Mesenchymal stem cell (in vitro differentiated cells and primary cell): ENCODE data around the gene COX6B2.

ENCODE experiments used
- DNase-seq: peaks from one replicate; pipeline ENCODE4 v3.0.0-alpha.2; 2013
- H2AFZ ChIP-seq: one replicate; pipeline ENCODE4 v1.6.1; 2013; ENCODE audit warnings: low read depth, mild to moderate bottlenecking, control low read depth, inconsistent platforms, low read length, moderate library complexity
- H2AK5ac ChIP-seq: 2 replicates; pipeline ENCODE4 v1.6.1; 2013; ENCODE audit warnings: low read length, moderate library complexity, mild to moderate bottlenecking, inconsistent platforms; ENCODE audit not compliant: severe bottlenecking
- H2BK120ac ChIP-seq: one replicate; pipeline ENCODE4 v1.6.1; 2013; ENCODE audit warnings: low read depth, mild to moderate bottlenecking, inconsistent platforms, low read length, moderate library complexity
- H2BK12ac ChIP-seq, 2 experiments: one replicate each; pipeline ENCODE4 v1.6.1; 2013; ENCODE audit warnings: inconsistent platforms in 2 of 2, low read length in 2 of 2, mild to moderate bottlenecking in 2 of 2, moderate library complexity in 2 of 2, control low read depth in 1 of 2
- H2BK15ac ChIP-seq: one replicate; pipeline ENCODE4 v1.6.1; 2013; ENCODE audit warnings: mild to moderate bottlenecking, low read depth, inconsistent platforms; ENCODE audit not compliant: poor library complexity, severe bottlenecking
- H2BK5ac ChIP-seq: 2 replicates; pipeline ENCODE4 v1.6.1; 2013; ENCODE audit warnings: low read depth, mild to moderate bottlenecking, low read length, control low read depth, inconsistent platforms; ENCODE audit not compliant: poor library complexity, severe bottlenecking
- H3K14ac ChIP-seq, 2 experiments: one replicate each; pipeline ENCODE4 v1.6.1; 2013; ENCODE audit warnings: inconsistent platforms in 2 of 2, low read length in 2 of 2, control low read depth in 1 of 2, mild to moderate bottlenecking in 1 of 2, moderate library complexity in 1 of 2
- H3K18ac ChIP-seq, 2 experiments: one replicate each; pipeline ENCODE4 v1.6.1; 2013; ENCODE audit warnings: inconsistent platforms in 2 of 2, low read length in 2 of 2, control low read depth in 1 of 2, low read depth in 1 of 2, mild to moderate bottlenecking in 1 of 2
- H3K23ac ChIP-seq, 2 experiments: one replicate each; pipeline ENCODE4 v1.6.1; 2013; ENCODE audit warnings: inconsistent platforms in 2 of 2, low read length in 2 of 2, mild to moderate bottlenecking in 2 of 2, moderate library complexity in 2 of 2, control low read depth in 1 of 2
- H3K27ac ChIP-seq: 2 replicates; pipeline ENCODE4 v1.5.1; 2013; ENCODE audit warnings: mild to moderate bottlenecking, moderate library complexity, low read length, control low read depth, inconsistent platforms; ENCODE audit not compliant: poor library complexity, severe bottlenecking
- H3K27me3 ChIP-seq, 2 experiments: 2 replicates each; pipeline versions ENCODE4 v1.6.1 to v1.7.0; 2013; ENCODE audit warnings: low read length in 2 of 2, mild to moderate bottlenecking in 2 of 2, moderate library complexity in 2 of 2, control low read depth in 1 of 2, inconsistent platforms in 1 of 2; ENCODE audit not compliant: control insufficient read depth in 1 of 2, insufficient read depth in 1 of 2
- H3K36me3 ChIP-seq, 2 experiments: 2 replicates each; pipeline versions ENCODE4 v1.6.1 to v1.7.0; 2013; ENCODE audit warnings: low read length in 2 of 2, control low read depth in 1 of 2, inconsistent platforms in 1 of 2, low read depth in 1 of 2, mild to moderate bottlenecking in 1 of 2; ENCODE audit not compliant: insufficient read depth in 2 of 2, control insufficient read depth in 1 of 2
- H3K4ac ChIP-seq, 2 experiments: one replicate each; pipeline ENCODE4 v1.6.1; 2013; ENCODE audit warnings: inconsistent platforms in 2 of 2, low read length in 2 of 2, mild to moderate bottlenecking in 2 of 2, moderate library complexity in 2 of 2, control low read depth in 1 of 2, low read depth in 1 of 2
- H3K4me1 ChIP-seq: 2 replicates; pipeline ENCODE4 v1.6.1; 2013; ENCODE audit warnings: low read depth, low read length, control low read depth; ENCODE audit not compliant: control insufficient read depth, insufficient read depth
- H3K4me2 ChIP-seq: 2 replicates; pipeline ENCODE4 v1.6.1; 2013; ENCODE audit warnings: low read length, mild to moderate bottlenecking, inconsistent platforms; ENCODE audit not compliant: poor library complexity, severe bottlenecking
- H3K4me3 ChIP-seq, 2 experiments: 2 replicates each; pipeline versions ENCODE4 v1.5.1 to v1.7.0; 2013; ENCODE audit warnings: low read length in 2 of 2, mild to moderate bottlenecking in 2 of 2, control low read depth in 1 of 2, low read depth in 1 of 2; ENCODE audit not compliant: insufficient read depth in 1 of 2
- H3K79me1 ChIP-seq: replicated peaks from 2 replicates; pipeline ENCODE4 v1.6.1; 2013; ENCODE audit warnings: mild to moderate bottlenecking, control low read depth, low read length, inconsistent platforms; ENCODE audit not compliant: poor library complexity, severe bottlenecking
- H3K9ac ChIP-seq: 2 replicates; pipeline ENCODE4 v1.7.0; 2013; ENCODE audit warnings: mild to moderate bottlenecking, low read length, moderate library complexity
- H3K9me3 ChIP-seq: 2 replicates; pipeline ENCODE4 v1.7.0; 2013; ENCODE audit warnings: mild to moderate bottlenecking, low read length; ENCODE audit not compliant: control insufficient read depth
- H4K8ac ChIP-seq: one replicate; pipeline ENCODE4 v1.6.1; 2013; ENCODE audit warnings: inconsistent platforms, mild to moderate bottlenecking, low read length, moderate library complexity
- H4K91ac ChIP-seq: one replicate; pipeline ENCODE4 v1.6.1; 2013; ENCODE audit warnings: mild to moderate bottlenecking, low read length, inconsistent platforms
- WGBS: methylation state at CpG from one replicate; pipeline ENCODE4 v1.1.7; 2013; ENCODE audit warnings: mixed read lengths; 5-methylcytosine and 5-hydroxymethylcytosine counted together

COX6B2 gene

DNA sequence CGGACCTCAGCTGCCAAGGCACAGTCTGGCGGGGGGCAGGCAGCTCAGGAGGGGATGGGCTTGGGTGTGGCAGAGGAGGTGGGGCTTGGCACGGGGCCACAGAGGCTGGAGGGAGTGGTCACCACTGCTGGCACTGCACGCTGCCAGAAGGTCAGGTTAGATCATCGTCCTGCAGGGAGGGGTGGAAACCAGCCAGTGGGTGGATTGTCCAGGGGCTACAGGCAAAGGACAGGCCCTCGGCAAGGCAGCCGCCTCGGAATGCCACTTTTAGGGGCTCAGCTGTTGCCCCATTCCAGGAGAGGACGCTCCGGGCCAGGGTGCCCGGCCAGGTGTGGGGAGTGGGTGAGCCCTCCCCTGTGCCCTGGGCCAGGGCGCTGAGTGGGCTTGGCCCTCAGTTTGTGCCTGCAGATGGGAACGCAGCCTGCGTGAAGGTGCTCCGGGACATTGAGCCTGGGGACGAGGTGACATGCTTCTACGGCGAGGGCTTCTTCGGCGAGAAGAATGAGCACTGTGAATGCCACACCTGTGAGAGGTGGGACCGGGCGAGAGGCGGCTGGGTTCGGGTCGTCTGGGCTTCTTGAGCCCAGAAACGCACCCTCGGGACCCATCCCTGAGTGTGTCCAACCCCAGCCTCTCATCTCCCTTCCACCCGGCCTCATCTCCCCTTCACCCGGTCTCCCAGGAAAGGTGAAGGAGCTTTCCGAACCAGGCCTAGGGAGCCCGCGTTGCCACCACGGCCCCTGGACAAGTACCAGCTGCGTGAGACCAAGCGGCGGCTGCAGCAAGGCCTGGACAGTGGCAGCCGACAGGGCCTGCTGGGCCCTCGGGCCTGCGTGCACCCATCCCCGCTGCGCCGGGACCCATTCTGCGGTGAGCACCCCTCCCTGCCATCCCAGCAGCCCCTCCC lies 8.4 kb downstream of the COX6B2 start:
- H3K4me1 ChIP-seq, result peaks cover 39% of the 10 kb centered on the region
- no peak overlapping the region for H2BK120ac ChIP-seq
- no peak overlapping the region for H3K18ac ChIP-seq
- H3K27me3 ChIP-seq, result peaks cover 0 to 9% of the 10 kb centered on the region in 2 experiments
- H2BK5ac ChIP-seq, result no peak overlapping the region
- no peak overlapping the region for H3K4ac ChIP-seq
- H3K4me2 ChIP-seq, result no peak overlapping the region
- no peak overlapping the region for H3K23ac ChIP-seq
- WGBS, result 94% methylated on average over 43 of the region's 43 CpGs
- no peaks in the 10 kb centered on the region for H3K9me3 ChIP-seq
- DNase-seq, result no peak
- no peak overlapping the region for H2BK12ac ChIP-seq
- no peak overlapping the region for H2BK15ac ChIP-seq
- H4K91ac ChIP-seq, result peak overlapping the region; percentile 40
- peaks cover 16 to 66% of the 10 kb centered on the region in 2 experiments for H3K36me3 ChIP-seq
- peak overlapping the region in 1 of 2 experiments; percentile 51 for H3K4me3 ChIP-seq
- H2AK5ac ChIP-seq, result no peak overlapping the region
- peak overlapping the region; percentile 38 for H3K9ac ChIP-seq
- H2AFZ ChIP-seq, result no peak overlapping the region
- peak overlapping the region; percentile 15 for H4K8ac ChIP-seq
- peaks cover 7% of the 10 kb centered on the region for H3K79me1 ChIP-seq
- no peak overlapping the region for H3K14ac ChIP-seq
- H3K27ac ChIP-seq, result no peak overlapping the region

GRCh38 chr19:55345101-55345817 lies 9.3 kb downstream of the COX6B2 start:
- 91% methylated on average over 22 of the region's 22 CpGs for WGBS
- H3K36me3 ChIP-seq, result peaks cover 16 to 66% of the 10 kb centered on the region in 2 experiments

GRCh38 chr19:55344444-55344843 lies 10.1 kb downstream of the COX6B2 start:
- Histone ChIP-seq H3K4me1 (peaks cover 48% of the 10 kb centered on the region), H4K8ac (peak overlapping the region; percentile 35), H3K9me3 (no peaks in the 10 kb centered on the region), H4K91ac (no peak overlapping the region), H3K4ac (no peak overlapping the region), H2BK12ac (no peak overlapping the region), H3K23ac (no peak overlapping the region), H2AK5ac (no peak overlapping the region), H2BK5ac (no peak overlapping the region), H3K14ac (no peak overlapping the region), H2AFZ (no peak overlapping the region), H2BK120ac (no peak overlapping the region), H2BK15ac (no peak overlapping the region), H3K4me3 (no peak overlapping the region), H3K27ac (no peak overlapping the region), H3K79me1 (peaks cover 14% of the 10 kb centered on the region), H3K9ac (no peak overlapping the region), H3K27me3 (no peaks in the 10 kb centered on the region), H3K4me2 (no peak overlapping the region), H3K36me3 (peaks cover 16 to 66% of the 10 kb centered on the region in 2 experiments), H3K18ac (no peak overlapping the region)
- WGBS, result 92% methylated on average over 9 of the region's 9 CpGs
- DNase-seq, result no peak

More at GRCh38 chr19:55345101-55345817, 9.3 kb downstream of the COX6B2 start:
- no peak for DNase-seq
- H3K4me3 ChIP-seq, result no peak overlapping the region
- H3K4me1 ChIP-seq, result peaks cover 46% of the 10 kb centered on the region
- no peak overlapping the region for H2AK5ac ChIP-seq
- H2AFZ ChIP-seq, result no peak overlapping the region
- H4K91ac ChIP-seq, result peak overlapping the region; percentile 40
- peaks cover 12% of the 10 kb centered on the region for H3K79me1 ChIP-seq
- no peak overlapping the region for H2BK5ac ChIP-seq
- H3K4me2 ChIP-seq, result no peak overlapping the region
- H3K4ac ChIP-seq, result no peak overlapping the region
- H4K8ac ChIP-seq, result peak overlapping the region; percentile 15
- H2BK15ac ChIP-seq, result no peak overlapping the region
- H3K9me3 ChIP-seq, result no peaks in the 10 kb centered on the region
- peaks cover 0 to 2% of the 10 kb centered on the region in 2 experiments for H3K27me3 ChIP-seq
- no peak overlapping the region for H2BK120ac ChIP-seq
- no peak overlapping the region for H3K27ac ChIP-seq
- H3K23ac ChIP-seq, result no peak overlapping the region
- H3K9ac ChIP-seq, result peak overlapping the region; percentile 38
- no peak overlapping the region for H3K18ac ChIP-seq
- no peak overlapping the region for H2BK12ac ChIP-seq
- no peak overlapping the region for H3K14ac ChIP-seq
